ENCODE results near the gene SOX13. TPM values are rescaled to one million over a fixed set of nuclear protein-coding genes. Genes with fewer than 3 reads are reported as not detected.

Gene SOX13
- total and polyA plus RNA-seq, 9 of the 15 experiments (the other 6 are each of a cell fraction or from before 2014, with no cell fraction given) = 0.03 to 0.35 (median 0.06) TPM; not detected in 5

DNA sequence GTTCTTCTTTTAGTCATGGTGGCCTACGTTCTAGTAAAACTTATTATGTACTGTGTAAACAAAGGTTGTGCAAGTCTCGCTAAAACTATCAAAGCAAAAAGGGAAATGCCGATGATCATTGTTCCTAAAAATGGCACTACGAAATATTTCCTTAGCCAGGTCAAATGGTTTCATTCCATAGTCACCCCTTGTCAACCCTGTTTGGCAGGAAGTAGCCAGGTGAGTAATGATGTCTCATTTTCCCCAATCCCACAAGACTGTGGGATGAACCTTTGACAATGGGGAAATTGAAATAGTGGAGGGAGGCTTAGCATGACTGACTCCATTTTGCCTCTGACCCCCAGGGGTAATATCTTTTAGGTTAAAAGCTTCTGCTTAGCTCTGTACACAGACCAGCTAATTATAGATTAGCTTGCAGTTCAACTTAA lies 98.8 kb downstream of the SOX13 start (continued):
- no peak for TF ChIP-seq NELFE (IDR thresholded peaks at IDR 0.05; ENCODE audit: insufficient read depth, insufficient read length)
- no peak for TF ChIP-seq SAFB2 (IDR thresholded peaks at IDR 0.05; ENCODE audit: borderline replicate concordance, low read depth, low read length, severe bottlenecking)
- TF ChIP-seq SOX6 (IDR thresholded peaks at IDR 0.05) = no peak
- no peak for TF ChIP-seq DACH1 (IDR thresholded peaks at IDR 0.05; ENCODE audit: partially characterized antibody)
- TF ChIP-seq RFX5 (IDR thresholded peaks at IDR 0.05; ENCODE audit: low read depth, low read length) = no peak
- TF ChIP-seq ZBTB33 (CRISPR knock-in tag; IDR thresholded peaks at IDR 0.05) = no peak
- peak; percentile 26; the same call in 1 of the 2 replicates for TF ChIP-seq CXXC5 (CRISPR knock-in tag; IDR thresholded peaks at IDR 0.05)
- TF ChIP-seq ZNF140 (CRISPR knock-in tag; IDR thresholded peaks at IDR 0.05) = no peak
- TF ChIP-seq CHD1 (IDR thresholded peaks at IDR 0.05; ENCODE audit: low read length) = no peak
- TF ChIP-seq CTBP1 (IDR thresholded peaks at IDR 0.05; ENCODE audit: borderline replicate concordance) = no peak
- TF ChIP-seq ZNF668 (CRISPR knock-in tag; IDR thresholded peaks at IDR 0.05) = 0 out of 2 replicates have a peak, but pooled peaks have one; percentile 39
- no peak for TF ChIP-seq EP400 (IDR thresholded peaks at IDR 0.05)
- TF ChIP-seq, protein P1, sequence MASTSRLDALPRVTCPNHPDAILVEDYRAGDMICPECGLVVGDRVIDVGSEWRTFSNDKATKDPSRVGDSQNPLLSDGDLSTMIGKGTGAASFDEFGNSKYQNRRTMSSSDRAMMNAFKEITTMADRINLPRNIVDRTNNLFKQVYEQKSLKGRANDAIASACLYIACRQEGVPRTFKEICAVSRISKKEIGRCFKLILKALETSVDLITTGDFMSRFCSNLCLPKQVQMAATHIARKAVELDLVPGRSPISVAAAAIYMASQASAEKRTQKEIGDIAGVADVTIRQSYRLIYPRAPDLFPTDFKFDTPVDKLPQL (IDR thresholded peaks at IDR 0.05; ENCODE audit: extremely low read depth, insufficient read length) = no peak
- TF ChIP-seq ZSCAN32 (CRISPR knock-in tag; IDR thresholded peaks at IDR 0.05) = peak; percentile 82
- TF ChIP-seq MCM2 (IDR thresholded peaks at IDR 0.05; ENCODE audit: low read depth) = no peak
- TF ChIP-seq SLC30A9 (CRISPR knock-in tag; IDR thresholded peaks at IDR 0.05) = no peak
- TF ChIP-seq ZNF212 (CRISPR knock-in tag; IDR thresholded peaks at IDR 0.05) = peak; percentile 87; the same call in 1 of the 2 replicates
- TF ChIP-seq FOXJ2 (tag; IDR thresholded peaks at IDR 0.05) = no peak
- no peak for TF ChIP-seq SMAD1 (IDR thresholded peaks at IDR 0.05; ENCODE audit: low read depth, low read length, partially characterized antibody)
- no peak for TF ChIP-seq RNF2 (IDR thresholded peaks at IDR 0.05)
- peak; percentile 93 for TF ChIP-seq ZNF586 (CRISPR knock-in tag; conservative IDR thresholded peaks at IDR 0.05)
- TF ChIP-seq ETS2 (tag; IDR thresholded peaks at IDR 0.05; ENCODE audit: borderline replicate concordance, poor library complexity, severe bottlenecking) = no peak
- TF ChIP-seq HMBOX1 (IDR thresholded peaks at IDR 0.05) = no peak
- no peak for TF ChIP-seq GABPA (tag; conservative IDR thresholded peaks at IDR 0.05; ENCODE audit: low read depth)
- TF ChIP-seq KAT2B (IDR thresholded peaks at IDR 0.05; ENCODE audit: low read depth, low read length) = no peak
